Hematopoietic multipotent progenitor cell (in vitro differentiated cells): Measurements from ENCODE around the gene CTIF. TPM values are rescaled to one million over a fixed set of nuclear protein-coding genes. Genes with fewer than 3 reads are reported as not detected.

Source experiments
- DNase-seq, 3 donors: peaks; one replicate each; pipeline ENCODE4 v3.0.0-alpha.2; 2011 to 2015; ENCODE audit warnings: low read depth in 2 of 3, low spot score in 2 of 3
- total RNA-seq: library from RNA; depleted of rRNA; stranded (reverse); fragments of >200 nt; gene quantifications from one replicate; pipeline ENCODE4 v1.2.3, GENCODE V29; 2012

CTIF gene
- total RNA-seq, 1 donor: 8.6 TPM

DNA sequence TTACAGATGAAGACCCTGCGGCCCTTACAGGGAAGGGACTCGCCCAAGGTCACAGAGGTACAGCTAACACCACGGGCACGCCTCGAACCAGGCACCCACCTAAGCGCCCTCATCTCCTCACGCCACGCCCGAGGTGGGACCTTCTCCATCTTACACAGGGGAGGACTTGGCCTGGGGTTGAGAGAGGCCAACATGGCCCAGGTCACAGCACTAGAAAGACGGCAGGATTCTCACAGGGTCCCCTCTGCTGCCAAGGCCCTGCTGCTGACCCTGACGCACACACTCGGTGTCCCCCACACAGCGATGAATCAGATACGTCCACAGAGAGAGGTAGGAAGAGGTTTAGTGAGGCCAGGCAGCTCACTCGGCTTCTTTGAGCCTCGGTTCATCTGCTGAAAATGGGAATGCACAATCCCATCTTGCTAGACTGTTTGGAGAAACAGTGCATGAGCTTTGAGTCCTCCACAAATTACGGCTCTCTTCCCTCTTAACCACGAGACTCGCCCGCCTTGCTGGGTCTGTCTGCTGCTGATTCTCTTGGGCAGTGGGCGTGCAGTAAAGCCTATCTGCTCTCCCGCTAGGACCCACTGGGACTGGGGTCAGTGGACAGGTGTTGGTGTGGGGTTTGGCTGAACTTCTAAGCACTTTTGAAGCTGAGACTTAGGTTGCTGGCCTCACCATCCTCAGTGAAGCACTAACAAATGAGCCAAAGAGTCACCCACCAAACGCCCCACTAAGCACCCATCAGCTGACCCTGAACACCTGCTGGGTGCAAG is 332.7 kb downstream of the CTIF start:
- DNase-seq: no peak

GRCh38 chr18:48872234-48873145 is 333.7 kb downstream of the CTIF start:
- no peak for DNase-seq

GRCh38 chr18:48874233-48874632 is 335.4 kb downstream of the CTIF start:
- DNase-seq: no peak

- no peak for DNase-seq
These were observed 335.9 kb downstream of the CTIF start for GRCh38 chr18:48874701-48875162.

GRCh38 chr18:48875314-48875941 is 336.6 kb downstream of the CTIF start:
- no peak for DNase-seq

- peak in 1 of 3 donors; percentile 36 for DNase-seq
These were observed 337.2 kb downstream of the CTIF start for GRCh38 chr18:48875942-48876511.

GRCh38 chr18:48876590-48876989 is 337.8 kb downstream of the CTIF start:
- no peak for DNase-seq

GRCh38 chr18:48877941-48878340 is 339.1 kb downstream of the CTIF start:
- no peak for DNase-seq

GRCh38 chr18:48878471-48878870 is 339.6 kb downstream of the CTIF start:
- DNase-seq: no peak

DNA sequence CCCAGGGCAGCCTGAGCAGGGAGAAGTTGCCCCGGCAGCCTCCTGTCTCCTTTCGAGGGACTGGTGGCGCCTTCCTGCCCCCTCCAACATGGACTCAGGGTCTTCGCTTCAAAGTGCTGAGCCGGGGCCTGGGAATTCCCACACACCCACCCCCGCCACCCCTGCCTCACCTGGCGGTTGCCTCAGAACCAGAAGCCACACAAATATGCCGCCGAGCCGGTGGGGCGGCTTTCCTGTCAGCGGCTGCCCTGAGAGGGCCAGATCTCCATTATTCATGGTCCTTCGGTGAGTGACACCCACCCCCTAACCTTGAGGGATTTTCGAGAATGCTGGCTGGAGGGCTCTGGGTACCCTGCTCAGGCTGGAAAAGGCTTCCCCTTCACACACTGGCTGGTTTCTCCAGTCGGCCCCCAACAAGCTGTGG is 340.2 kb downstream of the CTIF start:
- no peak for DNase-seq

DNA sequence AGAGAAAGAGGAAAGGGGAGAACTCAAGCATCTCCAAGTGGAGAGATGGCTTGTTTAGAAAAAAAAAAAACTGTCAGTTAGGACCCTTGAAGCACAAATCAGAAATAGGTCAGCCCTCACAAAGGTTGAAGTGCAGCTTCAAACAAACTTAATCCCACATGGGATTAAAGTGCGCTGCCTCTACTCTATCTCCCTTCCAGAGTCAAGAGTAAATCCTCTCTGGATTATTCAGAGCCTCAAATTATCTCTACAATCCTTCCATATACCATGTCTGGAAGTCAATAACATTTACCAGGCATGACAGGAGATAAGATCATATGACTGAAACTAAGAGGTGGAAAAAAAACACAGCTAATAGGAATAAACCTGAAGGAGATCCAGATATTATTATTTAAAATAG is 342.1 kb downstream of the CTIF start:
- DNase-seq: no peak

GRCh38 chr18:48882379-48882778 is 343.5 kb downstream of the CTIF start:
- DNase-seq: no peak

DNA sequence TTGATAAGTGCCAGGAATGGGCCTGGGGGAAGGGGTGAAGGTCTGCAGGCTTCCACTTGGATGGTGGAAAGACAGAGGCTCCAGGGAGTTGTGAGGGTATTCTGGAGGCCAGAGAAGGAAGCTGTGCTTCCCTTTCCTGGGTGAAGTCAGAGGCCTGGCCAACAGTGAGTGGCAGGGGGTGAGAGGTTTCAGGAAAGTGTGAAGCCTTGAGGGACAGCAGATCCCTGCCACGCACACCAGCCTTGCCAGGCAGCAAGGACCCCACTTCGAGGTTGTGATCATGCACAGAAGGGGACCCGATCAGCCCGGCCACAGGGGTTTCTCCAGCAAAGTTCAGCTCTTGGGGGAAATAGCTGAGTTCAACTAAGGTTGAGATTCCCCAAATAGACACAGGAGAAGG is 345.5 kb downstream of the CTIF start:
- DNase-seq: no peak

GRCh38 chr18:48884771-48885170 is 345.9 kb downstream of the CTIF start:
- no peak for DNase-seq

DNA sequence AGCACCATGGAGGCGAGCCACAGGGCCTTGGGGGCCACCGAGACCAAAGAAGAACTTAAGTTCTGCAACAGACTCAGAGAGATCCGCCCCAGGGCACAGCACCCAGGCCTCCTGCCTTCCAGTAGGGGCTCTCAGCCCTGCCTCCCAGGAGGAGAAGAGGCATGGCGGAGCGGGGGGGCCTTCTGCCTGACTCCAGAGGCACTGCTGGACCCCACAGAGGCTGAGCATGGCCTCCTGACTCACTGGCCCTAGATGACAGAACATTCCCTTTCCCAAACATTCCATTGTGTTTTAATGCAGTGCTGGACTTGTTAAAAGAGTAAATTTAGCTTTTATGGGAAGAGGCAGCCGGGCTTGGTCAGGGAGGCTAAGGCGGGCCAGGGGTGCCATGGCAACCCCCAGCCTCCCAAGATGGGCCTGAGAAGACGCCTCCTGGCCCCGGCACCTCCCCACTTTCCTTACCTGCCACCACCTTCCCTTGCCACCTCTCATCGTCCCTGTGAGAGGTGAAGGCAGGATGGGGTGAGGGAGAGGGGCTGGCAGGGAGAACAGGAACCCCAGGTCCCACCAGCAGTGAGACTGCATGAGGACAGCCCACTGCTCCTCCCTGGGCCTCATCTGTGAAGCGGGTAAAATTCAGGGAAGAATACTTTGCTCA is 346.6 kb downstream of the CTIF start:
- DNase-seq: no peak

GRCh38 chr18:48885924-48886400 is 347.1 kb downstream of the CTIF start:
- DNase-seq: no peak

GRCh38 chr18:48886520-48887293 is 347.9 kb downstream of the CTIF start:
- DNase-seq: no peak

- no peak for DNase-seq
These were observed 348.6 kb downstream of the CTIF start for GRCh38 chr18:48887294-48887904.
